ENCODE results near the gene AIFM2.
"Not testable (repeated sequence)": the region's sequence is repeated elsewhere in the genome, so short reads cannot be mapped to it uniquely, and the experiment has no call there.

AIFM2 gene

DNA sequence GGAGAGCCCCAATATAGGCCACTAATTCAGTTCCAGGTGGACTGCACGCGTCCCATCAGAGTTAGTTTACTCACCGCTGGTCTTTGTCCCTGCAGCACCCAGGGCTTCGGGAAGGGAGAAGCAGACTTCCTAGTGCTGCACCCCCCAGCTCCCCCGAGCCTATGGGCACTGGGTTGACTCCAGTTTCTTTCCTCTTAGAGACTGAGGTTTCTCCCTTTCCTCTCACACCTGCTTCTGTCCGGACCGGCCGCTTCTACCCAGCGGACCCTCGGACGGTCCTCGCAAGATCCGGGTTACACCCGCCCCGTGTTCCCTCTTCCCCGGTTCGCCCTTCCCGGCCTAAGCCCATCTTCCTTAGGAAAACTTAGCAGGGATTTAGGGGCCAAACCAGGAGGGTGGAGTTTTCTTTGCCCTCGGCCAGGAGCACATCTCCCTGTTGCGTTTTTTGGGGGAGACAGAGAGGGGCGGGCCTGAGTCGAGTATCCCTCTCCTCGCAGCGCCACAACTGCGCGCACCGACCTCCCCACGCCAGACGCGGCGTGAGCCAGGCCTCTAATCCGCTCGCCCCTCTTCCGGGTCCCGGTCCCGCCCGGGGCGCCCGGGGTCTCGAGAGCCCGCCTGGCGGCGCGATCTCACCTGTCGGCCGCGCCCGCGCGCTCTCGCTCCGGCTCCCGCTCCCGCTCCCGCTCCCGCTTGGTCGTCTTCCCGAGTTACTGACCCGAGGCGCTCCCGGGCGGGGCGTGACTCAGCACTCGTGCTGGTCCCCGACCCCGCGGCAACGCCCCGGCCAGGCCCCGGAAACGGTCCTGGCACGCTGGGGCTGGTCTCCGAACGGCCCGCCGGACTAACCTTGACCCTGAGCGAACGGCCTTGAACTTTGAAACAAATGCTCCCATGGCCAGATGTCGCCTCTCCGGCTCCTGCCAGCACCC lies at the start of gene AIFM2:
AIFM2 (minus strand) TSS at position 728 of the 932 bp plus-strand sequence. CDS start 8,741 bp downstream, outside the sequence.
- H3K4me3 ChIP-seq (ENCODE audit: low read length) = peak within 1 kb of the TSS; percentile 79

DNA sequence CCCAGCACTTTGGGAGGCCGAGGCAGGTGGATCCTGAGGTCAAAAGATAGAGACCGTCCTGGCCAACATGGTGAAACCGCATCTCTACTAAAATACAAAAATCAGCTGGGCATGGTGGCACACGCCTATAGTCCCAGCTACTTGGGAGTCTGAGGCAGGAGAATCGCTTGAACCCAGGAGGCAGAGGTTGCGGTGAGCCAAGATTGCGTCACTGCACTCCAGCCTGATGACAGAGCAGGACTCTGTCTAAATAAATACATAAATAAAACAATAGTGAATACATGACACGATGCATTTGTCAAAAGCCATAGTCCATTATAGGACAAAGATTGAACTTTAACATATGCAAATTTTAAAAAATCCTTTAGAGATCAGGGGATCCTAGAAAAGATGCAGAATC lies 46.6 kb upstream of the AIFM2 start:
- not testable (repeated sequence) for H3K4me3 ChIP-seq (ENCODE audit: low read length); H3K27me3 ChIP-seq (ENCODE audit: control insufficient read depth, insufficient read depth, low read length); H3K4me1 ChIP-seq (ENCODE audit: control insufficient read depth, insufficient read depth, low read length); H3K9me3 ChIP-seq (ENCODE audit: control insufficient read depth, low read length); H3K36me3 ChIP-seq (ENCODE audit: control insufficient read depth, insufficient read depth, low read length); H3K9ac ChIP-seq (ENCODE audit: low read length)

More for the DNA sequence above, at the start of gene AIFM2:
- Histone ChIP-seq H3K27me3 (ENCODE audit: control insufficient read depth, insufficient read depth, low read length) (no peaks in the 10 kb centered on the region), H3K36me3 (ENCODE audit: control insufficient read depth, insufficient read depth, low read length) (no peaks in the 10 kb centered on the region), H3K9me3 (ENCODE audit: control insufficient read depth, low read length) (no peaks in the 10 kb centered on the region), H3K9ac (ENCODE audit: low read length) (peak within 1 kb of the TSS; percentile 91), H3K4me1 (ENCODE audit: control insufficient read depth, insufficient read depth, low read length) (peaks cover 21% of the 10 kb centered on the region)

DNA sequence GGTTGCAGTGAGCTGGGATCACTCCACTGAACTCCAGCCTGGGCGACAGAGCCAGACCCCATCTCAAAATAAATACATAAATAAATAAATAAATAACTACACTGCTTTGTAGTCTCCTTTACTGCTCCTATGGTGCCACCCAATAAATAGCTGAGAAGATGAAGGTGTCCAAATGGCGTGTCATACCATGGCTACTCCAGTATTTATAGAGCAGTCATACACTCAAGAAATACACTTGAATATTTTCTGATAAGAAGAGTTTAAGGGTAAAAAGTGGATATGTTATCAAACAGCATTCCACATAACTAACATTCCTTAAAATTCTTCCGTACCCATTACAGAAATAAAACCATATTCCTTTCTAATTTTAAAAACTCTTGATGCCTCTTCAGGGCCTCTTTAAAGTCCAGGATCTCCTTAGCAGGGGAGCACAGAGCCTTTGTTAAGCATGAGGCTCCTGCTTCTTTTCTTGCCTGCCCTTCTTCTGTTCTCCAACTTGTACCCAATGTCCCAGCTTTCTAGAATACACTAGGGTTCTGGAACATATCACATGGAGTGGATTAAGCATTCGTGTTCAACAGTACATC lies 45.6 kb upstream of the AIFM2 start:
- H3K27me3 ChIP-seq (ENCODE audit: control insufficient read depth, insufficient read depth, low read length) = no peaks in the 10 kb centered on the region
- peaks cover 11% of the 10 kb centered on the region for H3K4me1 ChIP-seq (ENCODE audit: control insufficient read depth, insufficient read depth, low read length)
- H3K9me3 ChIP-seq (ENCODE audit: control insufficient read depth, low read length) = no peaks in the 10 kb centered on the region
- no peak overlapping the region for H3K9ac ChIP-seq (ENCODE audit: low read length)
- no peak overlapping the region for H3K4me3 ChIP-seq (ENCODE audit: low read length)
- no peaks in the 10 kb centered on the region for H3K36me3 ChIP-seq (ENCODE audit: control insufficient read depth, insufficient read depth, low read length)

DNA sequence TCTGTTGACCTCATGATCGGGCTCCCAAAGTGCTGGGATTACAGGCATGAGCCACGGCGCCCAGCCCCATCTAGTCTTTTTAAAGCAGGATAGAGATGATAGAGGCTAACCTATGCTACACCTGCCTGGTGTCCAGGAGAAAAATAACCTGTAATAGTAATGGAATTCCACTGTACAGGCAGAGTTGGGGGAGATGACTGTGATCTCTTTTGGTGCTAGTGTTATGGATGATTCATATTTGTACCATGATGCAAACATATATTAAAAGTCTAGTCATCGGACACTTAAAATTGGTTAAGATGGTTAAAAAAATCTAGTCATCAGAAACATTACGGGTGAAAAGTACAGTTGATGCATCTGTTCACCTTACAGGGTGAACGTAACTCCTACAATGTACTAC lies 43.8 kb upstream of the AIFM2 start:
- no peaks in the 10 kb centered on the region for H3K27me3 ChIP-seq (ENCODE audit: control insufficient read depth, insufficient read depth, low read length)
- no peak overlapping the region for H3K4me3 ChIP-seq (ENCODE audit: low read length)
- H3K9ac ChIP-seq (ENCODE audit: low read length) = no peak overlapping the region
- H3K9me3 ChIP-seq (ENCODE audit: control insufficient read depth, low read length) = no peaks in the 10 kb centered on the region
- no peaks in the 10 kb centered on the region for H3K36me3 ChIP-seq (ENCODE audit: control insufficient read depth, insufficient read depth, low read length)
- peaks cover 11% of the 10 kb centered on the region for H3K4me1 ChIP-seq (ENCODE audit: control insufficient read depth, insufficient read depth, low read length)

DNA sequence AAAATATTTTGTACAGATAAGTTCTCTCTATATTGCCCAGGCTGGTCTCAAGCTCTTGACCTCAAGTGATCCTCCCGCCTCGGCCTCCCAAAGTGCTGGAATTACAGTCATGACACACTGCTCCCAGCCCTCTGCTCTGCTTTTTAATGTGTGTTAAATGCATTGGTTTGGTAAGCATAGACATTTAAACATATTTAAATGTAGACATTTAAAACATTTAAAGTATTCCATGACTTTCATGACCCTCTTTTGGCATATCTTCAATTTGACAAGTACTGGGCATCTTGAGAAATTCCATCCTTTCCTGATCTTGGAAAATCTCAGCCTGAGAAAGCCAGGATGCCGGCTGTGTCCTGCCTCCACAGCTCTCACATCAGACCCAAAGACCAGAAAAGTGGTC lies 42.9 kb upstream of the AIFM2 start:
- Histone ChIP-seq H3K27me3 (ENCODE audit: control insufficient read depth, insufficient read depth, low read length) (no peaks in the 10 kb centered on the region), H3K9me3 (ENCODE audit: control insufficient read depth, low read length) (no peaks in the 10 kb centered on the region)

DNA sequence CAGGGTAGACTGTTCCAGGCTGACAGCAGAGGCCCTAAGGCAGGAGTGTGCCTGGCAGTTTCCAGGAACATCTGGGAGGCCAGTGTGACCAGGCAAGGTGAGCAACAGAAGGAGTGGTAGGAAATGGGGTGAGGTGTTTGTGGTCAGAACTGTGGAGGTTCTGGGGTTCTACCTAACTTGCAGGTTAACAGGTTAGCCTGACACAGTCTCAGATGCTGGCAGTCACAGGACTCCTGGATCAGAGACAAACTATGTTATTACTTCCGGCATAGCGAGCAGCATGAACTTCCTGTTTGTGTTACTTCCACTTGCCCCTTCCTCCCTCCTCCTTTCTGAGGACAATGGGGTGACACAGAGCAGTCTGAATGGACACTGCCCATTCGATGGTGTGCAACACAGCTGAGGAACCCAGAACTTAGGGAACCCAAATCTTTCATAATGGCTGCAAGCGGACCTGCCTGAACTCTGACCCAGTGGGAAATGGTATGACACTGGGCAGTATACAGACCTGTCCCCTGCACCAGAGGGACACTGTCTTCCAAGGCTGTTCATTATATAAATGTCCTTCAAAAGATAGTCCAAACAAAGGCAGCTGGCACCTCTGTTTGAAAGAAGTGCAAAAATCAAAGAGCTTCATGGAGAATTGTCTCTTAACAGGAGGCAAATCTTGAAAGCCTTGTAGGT lies 41.6 kb upstream of the AIFM2 start:
- Histone ChIP-seq H3K36me3 (ENCODE audit: control insufficient read depth, insufficient read depth, low read length) (no peaks in the 10 kb centered on the region), H3K4me1 (ENCODE audit: control insufficient read depth, insufficient read depth, low read length) (peaks cover 11% of the 10 kb centered on the region), H3K27me3 (ENCODE audit: control insufficient read depth, insufficient read depth, low read length) (no peaks in the 10 kb centered on the region), H3K9me3 (ENCODE audit: control insufficient read depth, low read length) (no peaks in the 10 kb centered on the region), H3K9ac (ENCODE audit: low read length) (no peak overlapping the region), H3K4me3 (ENCODE audit: low read length) (no peak overlapping the region)

More for the DNA sequence above, 42.9 kb upstream of the AIFM2 start:
- no peak overlapping the region for H3K4me3 ChIP-seq (ENCODE audit: low read length)
- H3K36me3 ChIP-seq (ENCODE audit: control insufficient read depth, insufficient read depth, low read length) = no peaks in the 10 kb centered on the region
- no peak overlapping the region for H3K9ac ChIP-seq (ENCODE audit: low read length)
- peaks cover 11% of the 10 kb centered on the region for H3K4me1 ChIP-seq (ENCODE audit: control insufficient read depth, insufficient read depth, low read length)

DNA sequence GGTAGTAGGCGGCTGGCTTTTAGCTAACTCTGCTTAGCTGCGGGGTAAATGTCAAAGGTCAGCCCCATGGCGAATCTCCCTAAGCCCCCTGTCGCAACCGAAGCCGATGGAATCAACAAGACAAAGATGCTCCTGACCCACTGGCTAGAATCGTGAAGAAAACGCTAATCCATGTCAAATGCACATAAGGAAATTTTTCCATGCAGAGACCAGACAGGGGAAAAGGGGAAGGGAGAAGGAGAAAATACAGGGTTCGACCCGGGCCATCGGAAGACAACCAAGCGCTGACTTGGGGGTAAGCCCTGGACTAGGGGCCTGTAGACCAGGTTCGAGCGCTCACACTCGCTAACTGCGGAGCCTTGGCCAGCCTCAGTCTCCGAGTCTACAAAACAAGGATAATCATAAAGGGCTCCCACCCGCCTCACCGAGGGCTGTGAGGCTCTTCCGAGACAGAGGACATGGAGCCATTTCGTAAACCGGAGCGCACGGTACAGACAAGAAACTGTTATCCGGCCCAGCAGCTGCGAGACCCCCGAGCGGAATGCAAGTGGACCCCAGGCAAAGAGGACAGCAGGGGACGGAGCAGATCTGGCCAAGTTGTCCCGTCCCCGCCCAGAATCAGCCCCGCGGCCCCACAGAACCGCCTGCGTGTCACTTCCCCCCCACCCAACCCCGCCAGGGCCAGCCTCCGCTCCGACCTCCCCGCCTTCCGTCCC lies 37.2 kb upstream of the AIFM2 start:
- H3K36me3 ChIP-seq (ENCODE audit: control insufficient read depth, insufficient read depth, low read length) = no peaks in the 10 kb centered on the region
- H3K9ac ChIP-seq (ENCODE audit: low read length) = peak overlapping the region; percentile 94
- peak overlapping the region; percentile 75 for H3K4me3 ChIP-seq (ENCODE audit: low read length)
- H3K27me3 ChIP-seq (ENCODE audit: control insufficient read depth, insufficient read depth, low read length) = no peaks in the 10 kb centered on the region
- H3K9me3 ChIP-seq (ENCODE audit: control insufficient read depth, low read length) = no peaks in the 10 kb centered on the region
- peaks cover 17% of the 10 kb centered on the region for H3K4me1 ChIP-seq (ENCODE audit: control insufficient read depth, insufficient read depth, low read length)

DNA sequence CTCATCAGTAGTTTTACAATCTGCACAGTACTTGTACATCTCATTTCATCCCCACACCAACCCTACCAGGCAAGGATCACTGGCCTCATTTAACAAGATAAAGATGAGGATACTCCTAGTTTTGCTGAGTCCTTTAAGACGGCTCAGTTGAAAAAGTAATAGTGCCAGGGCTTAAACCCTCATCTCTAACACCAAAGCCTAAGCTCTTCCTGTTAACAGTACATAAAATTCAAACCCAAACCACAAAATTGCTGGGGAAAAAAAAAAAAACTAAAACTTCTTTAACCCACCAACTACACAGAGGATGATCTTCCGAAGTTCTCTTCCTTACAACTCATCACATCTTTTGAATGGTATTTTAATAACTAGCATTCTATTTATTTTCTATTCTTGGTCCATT lies 36.4 kb upstream of the AIFM2 start:
- Histone ChIP-seq H3K9me3 (ENCODE audit: control insufficient read depth, low read length) (no peaks in the 10 kb centered on the region), H3K9ac (ENCODE audit: low read length) (peak overlapping the region; percentile 94), H3K27me3 (ENCODE audit: control insufficient read depth, insufficient read depth, low read length) (no peaks in the 10 kb centered on the region), H3K4me3 (ENCODE audit: low read length) (peak overlapping the region; percentile 75), H3K4me1 (ENCODE audit: control insufficient read depth, insufficient read depth, low read length) (peaks cover 10% of the 10 kb centered on the region), H3K36me3 (ENCODE audit: control insufficient read depth, insufficient read depth, low read length) (no peaks in the 10 kb centered on the region)

DNA sequence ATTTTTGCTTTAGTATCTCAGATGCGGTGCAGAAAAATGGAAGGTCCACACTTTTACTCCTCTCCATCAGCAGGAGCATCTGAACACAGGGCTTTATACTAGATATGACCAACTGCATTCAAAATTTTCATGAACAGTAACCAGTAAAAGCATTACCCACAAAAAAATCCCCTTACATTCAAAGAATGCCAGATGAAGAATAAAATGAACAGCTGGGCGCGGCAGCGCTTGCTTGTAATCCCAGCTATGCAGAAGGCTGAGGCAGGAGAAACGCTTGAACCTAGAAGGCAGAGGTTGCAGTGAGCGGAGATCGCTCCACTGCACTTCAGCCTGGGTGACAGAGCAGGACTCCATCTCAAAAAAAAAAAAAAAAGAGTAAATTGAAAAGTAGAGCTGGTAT lies 34.6 kb upstream of the AIFM2 start:
- Histone ChIP-seq H3K4me1 (ENCODE audit: control insufficient read depth, insufficient read depth, low read length) (peaks cover 6% of the 10 kb centered on the region), H3K9ac (ENCODE audit: low read length) (no peak overlapping the region), H3K36me3 (ENCODE audit: control insufficient read depth, insufficient read depth, low read length) (no peaks in the 10 kb centered on the region), H3K27me3 (ENCODE audit: control insufficient read depth, insufficient read depth, low read length) (no peaks in the 10 kb centered on the region), H3K9me3 (ENCODE audit: control insufficient read depth, low read length) (no peaks in the 10 kb centered on the region), H3K4me3 (ENCODE audit: low read length) (no peak overlapping the region)

DNA sequence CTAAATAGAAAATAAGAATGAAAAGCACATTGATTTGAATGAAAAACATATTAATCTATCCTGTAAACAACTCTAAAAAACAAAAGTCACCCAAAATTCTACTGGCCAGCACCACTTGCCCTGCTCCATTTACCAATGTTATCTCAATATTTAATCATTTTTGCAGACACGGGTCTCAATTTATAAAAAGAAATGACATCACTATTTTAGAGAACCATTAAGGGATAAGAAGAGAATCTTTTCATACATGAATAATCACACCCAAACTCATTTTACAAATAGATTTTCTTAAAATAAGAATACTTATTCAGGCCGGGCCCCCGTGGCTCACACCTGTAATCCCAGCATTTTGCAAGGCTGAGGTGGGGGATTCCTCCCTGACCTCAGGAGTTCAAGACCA lies 33.8 kb upstream of the AIFM2 start:
- Histone ChIP-seq H3K4me3 (ENCODE audit: low read length) (no peak overlapping the region), H3K9me3 (ENCODE audit: control insufficient read depth, low read length) (no peaks in the 10 kb centered on the region), H3K4me1 (ENCODE audit: control insufficient read depth, insufficient read depth, low read length) (peaks cover 6% of the 10 kb centered on the region), H3K27me3 (ENCODE audit: control insufficient read depth, insufficient read depth, low read length) (no peaks in the 10 kb centered on the region), H3K9ac (ENCODE audit: low read length) (no peak overlapping the region), H3K36me3 (ENCODE audit: control insufficient read depth, insufficient read depth, low read length) (no peaks in the 10 kb centered on the region)

DNA sequence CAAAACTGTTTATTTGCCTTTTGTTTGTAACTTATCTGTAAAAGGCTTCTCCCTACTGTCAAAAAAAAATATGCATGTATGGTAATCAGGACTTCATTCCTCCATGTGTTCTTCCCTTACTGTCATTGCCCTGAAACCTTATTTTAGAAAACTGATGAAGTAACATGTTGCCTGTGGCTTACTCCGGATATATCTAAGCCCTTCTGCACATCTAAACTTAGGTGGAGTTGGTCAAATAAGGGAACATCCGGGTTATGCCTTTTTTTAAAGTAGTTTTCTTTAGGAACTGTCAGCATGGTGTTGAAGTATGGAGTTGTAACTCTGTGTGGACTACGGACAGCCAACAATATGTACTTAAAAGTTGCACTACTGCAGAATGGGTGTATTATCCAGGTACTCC lies 31.5 kb upstream of the AIFM2 start:
- no peaks in the 10 kb centered on the region for H3K27me3 ChIP-seq (ENCODE audit: control insufficient read depth, insufficient read depth, low read length)
- H3K9ac ChIP-seq (ENCODE audit: low read length) = no peak overlapping the region
- H3K4me3 ChIP-seq (ENCODE audit: low read length) = no peak overlapping the region
- H3K4me1 ChIP-seq (ENCODE audit: control insufficient read depth, insufficient read depth, low read length) = peaks cover 6% of the 10 kb centered on the region
- H3K36me3 ChIP-seq (ENCODE audit: control insufficient read depth, insufficient read depth, low read length) = peaks cover 4% of the 10 kb centered on the region
- no peaks in the 10 kb centered on the region for H3K9me3 ChIP-seq (ENCODE audit: control insufficient read depth, low read length)
